Fibroblast of mammary gland (primary cell): ENCODE data around the gene SAE1.

ENCODE experiments used
- DNase-seq: peaks from one replicate; pipeline ENCODE4 v3.0.0-alpha.2; 2010; ENCODE audit warnings: low read depth
- H3K4me3 ChIP-seq: 2 replicates; pipeline ENCODE4 v1.5.1; 2011; ENCODE audit warnings: low read depth, mild to moderate bottlenecking, low read length, moderate library complexity; ENCODE audit not compliant: control insufficient read depth
- CTCF ChIP-seq: conservative IDR thresholded peaks from 2 replicates; pipeline ENCODE4 v1.5.1; 2011; ENCODE audit warnings: low read depth, low read length, inconsistent platforms; ENCODE audit not compliant: control insufficient read depth, insufficient read depth

Gene SAE1

GRCh38 chr19:47210689-47211316, 80.2 kb downstream of the SAE1 start:
- no peak overlapping the region for H3K4me3 ChIP-seq
- TF ChIP-seq CTCF: peak; percentile 83
- DNase-seq: peak; percentile 82

GRCh38 chr19:47215581-47215980, 84.9 kb downstream of the SAE1 start:
- TF ChIP-seq CTCF: no peak
- DNase-seq: no peak

GRCh38 chr19:47221080-47221841, 90.6 kb downstream of the SAE1 start:
- no peak for TF ChIP-seq CTCF
- no peak for DNase-seq
- no peak overlapping the region for H3K4me3 ChIP-seq

More at GRCh38 chr19:47215581-47215980, 84.9 kb downstream of the SAE1 start:
- H3K4me3 ChIP-seq: no peak overlapping the region

GRCh38 chr19:47221890-47222289, 91.3 kb downstream of the SAE1 start:
- TF ChIP-seq CTCF: no peak
- no peak for DNase-seq

GRCh38 chr19:47225746-47226425, 95.3 kb downstream of the SAE1 start:
- peak; percentile 78 for DNase-seq
- H3K4me3 ChIP-seq: no peak overlapping the region
- no peak for TF ChIP-seq CTCF

More at GRCh38 chr19:47221890-47222289, 91.3 kb downstream of the SAE1 start:
- H3K4me3 ChIP-seq: no peak overlapping the region

- peak overlapping the region; percentile 49 for H3K4me3 ChIP-seq
- DNase-seq: peak; percentile 73
- no peak for TF ChIP-seq CTCF
These were observed 96.1 kb downstream of the SAE1 start for GRCh38 chr19:47226426-47227351.
